ENCODE data around the gene FYN. TPM values are rescaled to one million over a fixed set of nuclear protein-coding genes. Genes with fewer than 3 reads are reported as not detected.
A peak's percentile ranks its signal among the peaks of the same experiment; 100 is the strongest.

FYN gene
- total RNA-seq, 4 donors from 2014 or later: 16.3 to 288 (median 52.2) TPM

DNA sequence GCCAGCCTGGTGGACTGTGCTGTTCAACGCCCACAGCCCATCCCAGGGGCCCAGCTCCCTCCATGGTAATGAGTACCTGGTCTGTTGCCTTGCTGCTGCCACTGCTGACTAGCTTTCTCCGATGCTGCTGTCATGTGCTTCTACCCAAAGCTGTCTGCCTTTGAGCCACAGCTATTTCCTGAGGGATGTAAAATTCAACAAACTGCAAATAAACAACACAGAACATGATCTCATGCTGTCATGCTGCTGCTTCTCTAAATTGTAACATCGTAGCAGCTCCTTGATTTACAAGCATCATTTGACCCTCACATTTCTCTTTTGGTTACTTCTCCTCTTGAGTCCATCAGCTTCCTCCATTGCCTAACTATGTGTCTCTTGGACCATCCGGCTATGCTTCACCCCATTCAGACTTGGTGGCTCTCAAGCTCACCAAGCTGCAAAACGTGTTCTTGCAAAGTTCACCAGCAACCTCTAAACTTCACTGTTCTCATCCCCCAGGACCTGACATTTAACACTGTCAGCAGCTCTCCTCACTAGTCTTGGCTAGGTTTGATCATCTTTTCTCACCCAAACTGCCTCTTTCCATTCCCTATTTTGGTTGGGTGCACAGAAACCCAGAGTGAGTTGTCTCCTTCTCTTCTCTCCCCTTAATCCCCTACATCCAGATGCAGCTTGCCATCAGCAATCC is 54.6 kb downstream of the FYN start:
- H3K27me3 ChIP-seq: no peaks in the 10 kb centered on the region
- intact Hi-C loops (cut with DNase I; ENCODE audit: low total_unique reads): no loop called here
- WGBS, 2 donors (ENCODE audit: low coverage in 1 of 2): 56 to 80% methylated on average over 1 to 5 of the region's 5 CpGs
- peaks cover 0 to 21% (median 7%) of the 10 kb centered on the region in 4 donors for H3K4me1 ChIP-seq
- TF ChIP-seq POLR2AphosphoS5 (IDR thresholded peaks at IDR 0.05) (peak in 1 of 3 donors; percentile 33), EP300 (IDR thresholded peaks at IDR 0.05; ENCODE audit: low read depth) (no peak), POLR2A (IDR thresholded peaks at IDR 0.05) (no peak)
- TF ChIP-seq, protein P1, sequence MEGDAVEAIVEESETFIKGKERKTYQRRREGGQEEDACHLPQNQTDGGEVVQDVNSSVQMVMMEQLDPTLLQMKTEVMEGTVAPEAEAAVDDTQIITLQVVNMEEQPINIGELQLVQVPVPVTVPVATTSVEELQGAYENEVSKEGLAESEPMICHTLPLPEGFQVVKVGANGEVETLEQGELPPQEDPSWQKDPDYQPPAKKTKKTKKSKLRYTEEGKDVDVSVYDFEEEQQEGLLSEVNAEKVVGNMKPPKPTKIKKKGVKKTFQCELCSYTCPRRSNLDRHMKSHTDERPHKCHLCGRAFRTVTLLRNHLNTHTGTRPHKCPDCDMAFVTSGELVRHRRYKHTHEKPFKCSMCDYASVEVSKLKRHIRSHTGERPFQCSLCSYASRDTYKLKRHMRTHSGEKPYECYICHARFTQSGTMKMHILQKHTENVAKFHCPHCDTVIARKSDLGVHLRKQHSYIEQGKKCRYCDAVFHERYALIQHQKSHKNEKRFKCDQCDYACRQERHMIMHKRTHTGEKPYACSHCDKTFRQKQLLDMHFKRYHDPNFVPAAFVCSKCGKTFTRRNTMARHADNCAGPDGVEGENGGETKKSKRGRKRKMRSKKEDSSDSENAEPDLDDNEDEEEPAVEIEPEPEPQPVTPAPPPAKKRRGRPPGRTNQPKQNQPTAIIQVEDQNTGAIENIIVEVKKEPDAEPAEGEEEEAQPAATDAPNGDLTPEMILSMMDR (IDR thresholded peaks at IDR 0.05): no peak
- peak overlapping the region in 2 of 4 donors; percentile 13 to 17 for H3K27ac ChIP-seq
- no peaks in the 10 kb centered on the region for H3K9me3 ChIP-seq
- in situ Hi-C loops (cut with MboI; ENCODE audit: low pct_ligation_motif_present in 1 of 4, low pct_unique_long_range_greater_than_20kb in 1 of 4, low sequenced_read_pairs in 3 of 4): no loop called here
- no peaks in the 10 kb centered on the region for H3K36me3 ChIP-seq
- no peak for DNase-seq
- H3K4me3 ChIP-seq: no peak overlapping the region

DNA sequence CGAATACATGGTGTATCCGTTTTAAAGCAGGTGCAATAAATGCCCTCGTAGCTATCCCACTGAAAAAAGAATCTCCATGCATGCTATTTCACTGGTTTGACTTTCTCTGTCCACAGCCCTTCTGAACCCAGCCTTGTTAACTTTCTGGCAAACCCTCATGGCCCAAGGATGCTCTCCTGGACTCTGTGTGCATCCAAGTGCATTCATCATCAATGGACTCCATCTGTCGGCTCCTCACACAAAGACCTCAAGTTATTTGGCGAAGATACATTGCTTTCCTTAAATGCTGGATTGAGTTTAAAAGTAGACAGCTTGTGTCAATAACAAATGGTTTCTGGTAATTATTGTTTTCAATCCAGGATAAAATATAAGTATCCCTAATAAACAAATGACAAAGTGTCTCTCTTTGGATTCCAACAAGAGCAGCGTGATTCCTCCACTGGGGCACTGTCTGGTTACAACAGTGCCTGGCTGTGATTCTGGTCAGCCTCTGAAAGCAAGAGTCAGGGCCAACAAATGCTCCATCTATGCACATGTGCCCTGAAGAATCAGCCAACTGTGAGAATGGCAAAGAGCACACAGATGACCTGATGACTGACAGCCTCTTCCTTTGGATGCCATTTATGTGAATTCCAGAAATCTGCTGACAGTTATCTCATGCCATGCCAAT is 55.7 kb downstream of the FYN start:
- Histone ChIP-seq H3K27me3 (no peaks in the 10 kb centered on the region), H3K4me1 (peaks cover 0 to 15% (median 10%) of the 10 kb centered on the region in 4 donors), H3K4me3 (no peak overlapping the region), H3K9me3 (no peaks in the 10 kb centered on the region), H3K27ac (peak overlapping the region in 1 of 4 donors; percentile 17), H3K36me3 (no peaks in the 10 kb centered on the region)
- intact Hi-C loops (cut with DNase I; ENCODE audit: low total_unique reads): no loop called here
- no peak for DNase-seq
- TF ChIP-seq POLR2A (IDR thresholded peaks at IDR 0.05): no peak
- TF ChIP-seq, protein P1 (IDR thresholded peaks at IDR 0.05): no peak
- no peak for TF ChIP-seq POLR2AphosphoS5 (IDR thresholded peaks at IDR 0.05)
- in situ Hi-C loops (cut with MboI; ENCODE audit: low pct_ligation_motif_present in 1 of 4, low pct_unique_long_range_greater_than_20kb in 1 of 4, low sequenced_read_pairs in 3 of 4): no loop called here
- 84 to 87% methylated on average over 3 to 6 of the region's 6 CpGs for WGBS, 2 donors (ENCODE audit: low coverage in 1 of 2)

DNA sequence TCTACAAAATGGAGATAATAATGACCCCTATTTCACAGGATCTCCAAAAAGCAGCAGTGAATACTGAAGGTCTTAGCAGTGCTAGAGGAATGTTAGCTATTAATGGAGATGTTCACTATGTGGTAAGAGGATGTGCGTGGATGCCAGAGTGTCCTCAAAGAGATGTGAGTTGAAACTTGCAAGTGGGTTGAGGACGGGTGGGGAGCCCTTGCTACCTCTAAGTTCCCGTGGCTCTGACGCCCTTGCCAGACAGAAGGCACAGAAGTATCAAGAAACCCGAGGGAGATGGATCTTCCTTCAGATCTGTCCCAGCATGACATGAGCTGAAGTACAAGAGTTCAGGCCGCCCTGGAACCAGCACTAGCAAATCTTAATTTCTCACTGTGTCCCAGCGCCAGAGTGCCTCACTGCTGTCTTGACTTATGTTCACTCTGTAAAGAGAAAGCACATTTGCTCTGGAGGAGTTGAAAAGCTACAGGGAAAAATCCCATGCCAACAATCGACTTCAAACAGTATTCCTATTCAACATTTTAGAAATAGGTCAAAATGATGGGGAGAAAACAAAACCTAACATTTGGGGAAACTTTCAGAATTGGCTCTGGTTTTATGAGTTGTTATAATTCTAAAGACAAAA is 59.5 kb downstream of the FYN start:
- no peaks in the 10 kb centered on the region for H3K9me3 ChIP-seq
- intact Hi-C loops (cut with DNase I; ENCODE audit: low total_unique reads) (no loop called here), in situ Hi-C loops (cut with MboI; ENCODE audit: low pct_ligation_motif_present in 1 of 4, low pct_unique_long_range_greater_than_20kb in 1 of 4, low sequenced_read_pairs in 3 of 4) (no loop called here)
- no peak overlapping the region for H3K27ac ChIP-seq
- H3K4me1 ChIP-seq: peaks cover 3 to 15% (median 9%) of the 10 kb centered on the region in 4 donors
- TF ChIP-seq POLR2AphosphoS5 (IDR thresholded peaks at IDR 0.05): no peak
- TF ChIP-seq POLR2A (IDR thresholded peaks at IDR 0.05): no peak
- TF ChIP-seq, protein P1 (IDR thresholded peaks at IDR 0.05): no peak
- no peak for TF ChIP-seq EP300 (IDR thresholded peaks at IDR 0.05; ENCODE audit: low read depth)
- no peaks in the 10 kb centered on the region for H3K36me3 ChIP-seq
- DNase-seq: no peak
- WGBS, 2 donors (ENCODE audit: low coverage in 1 of 2): 83 to 87% methylated on average over 4 to 8 of the region's 8 CpGs
- no peak overlapping the region for H3K4me3 ChIP-seq
- no peaks in the 10 kb centered on the region for H3K27me3 ChIP-seq

DNA sequence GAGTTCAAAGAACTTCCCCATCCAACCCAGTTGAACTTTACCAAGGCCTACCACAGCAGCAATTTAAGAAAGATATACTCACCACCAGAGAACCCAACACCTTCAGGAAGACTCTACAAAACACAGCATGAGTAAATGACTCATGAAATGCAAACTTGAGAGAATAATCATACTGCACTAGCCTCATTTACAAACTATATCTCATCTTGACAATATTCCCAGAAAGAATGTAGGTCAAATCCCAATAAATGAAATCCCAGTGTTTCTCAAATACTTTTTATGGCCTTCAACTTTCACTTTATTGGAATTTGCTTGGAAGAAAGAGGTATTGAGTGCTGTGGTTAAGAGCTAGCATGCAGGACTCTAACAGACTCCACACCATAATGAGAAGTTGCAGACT is 60.0 kb downstream of the FYN start:
- intact Hi-C loops (cut with DNase I; ENCODE audit: low total_unique reads): no loop called here
- in situ Hi-C loops (cut with MboI; ENCODE audit: low pct_ligation_motif_present in 1 of 4, low pct_unique_long_range_greater_than_20kb in 1 of 4, low sequenced_read_pairs in 3 of 4): no loop called here
- TF ChIP-seq POLR2A (IDR thresholded peaks at IDR 0.05) (no peak), EP300 (IDR thresholded peaks at IDR 0.05; ENCODE audit: low read depth) (no peak), POLR2AphosphoS5 (IDR thresholded peaks at IDR 0.05) (no peak)
- TF ChIP-seq, protein P1 (IDR thresholded peaks at IDR 0.05): no peak

More for the DNA sequence above, 60.0 kb downstream of the FYN start:
- Histone ChIP-seq H3K36me3 (no peaks in the 10 kb centered on the region), H3K27me3 (no peaks in the 10 kb centered on the region), H3K4me1 (peaks cover under 1 to 11% (median 4%) of the 10 kb centered on the region in 4 donors), H3K27ac (no peak overlapping the region), H3K9me3 (no peaks in the 10 kb centered on the region), H3K4me3 (no peak overlapping the region)
- DNase-seq: no peak

Measured in transverse colon (tissue), 4 donors.